ENCODE data around the gene SETD2. TPM values are rescaled to one million over a fixed set of nuclear protein-coding genes. Genes with fewer than 3 reads are reported as not detected.

SETD2 gene
- total RNA-seq, 1 experiment from 2014 or later, result 60.8 TPM

GRCh38 chr3:47003461-47004368 is 160.2 kb downstream of the SETD2 start:
- H3K27me3 Mint-ChIP-seq (ENCODE audit: low read depth), result no peaks in the 10 kb centered on the region
- TF ChIP-seq CTCF (conservative IDR thresholded peaks at IDR 0.05), result no peak
- Histone ChIP-seq H3K4ac (ENCODE audit: low read depth, low read length) (no peak overlapping the region), H3K56ac (ENCODE audit: insufficient read length, low read depth, low read length) (no peak overlapping the region), H3K23ac (ENCODE audit: insufficient read length, low read depth, low read length) (no peak overlapping the region), H3K27ac (ENCODE audit: insufficient read length, low read depth, low read length) (no peak overlapping the region), H3K23me2 (ENCODE audit: insufficient read length, low read depth, low read length, poor library complexity, severe bottlenecking) (peaks cover under 1% of the 10 kb centered on the region), H3K14ac (ENCODE audit: insufficient read depth, low read length) (no peak overlapping the region), H3K79me2 (ENCODE audit: insufficient read depth, low read length) (no peaks in the 10 kb centered on the region), H3K79me1 (ENCODE audit: insufficient read depth, low read depth, low read length, poor library complexity, severe bottlenecking) (no peaks in the 10 kb centered on the region), H4K8ac (replicated peaks; ENCODE audit: insufficient read length, low read depth, low read length) (no peak overlapping the region), H2BK120ac (ENCODE audit: low read depth, low read length, poor library complexity, severe bottlenecking) (no peak overlapping the region), H2BK15ac (ENCODE audit: low read depth, low read length) (no peak overlapping the region), H3K9me3 (ENCODE audit: control insufficient read depth, low read depth, low read length) (no peaks in the 10 kb centered on the region), H2BK12ac (ENCODE audit: insufficient read length, low read depth, low read length) (no peak overlapping the region), H3K9ac (ENCODE audit: extremely low read depth, insufficient read length, low read length) (no peak overlapping the region), H3K18ac (ENCODE audit: insufficient read length, low read depth, low read length) (no peak overlapping the region), H2BK20ac (ENCODE audit: low read depth, low read length, poor library complexity, severe bottlenecking) (no peak overlapping the region), H2AK5ac (ENCODE audit: insufficient read length, low read length) (no peak overlapping the region), H2AFZ (ENCODE audit: low read length) (no peak overlapping the region), H3K27me3 (ENCODE audit: insufficient read depth, low read length) (no peaks in the 10 kb centered on the region), H3T11ph (ENCODE audit: low read length) (no peak overlapping the region), H2BK5ac (ENCODE audit: insufficient read length, low read length) (no peak overlapping the region), H4K5ac (ENCODE audit: insufficient read length, low read depth, low read length) (no peak overlapping the region), H4K91ac (ENCODE audit: insufficient read length, low read depth, low read length) (no peak overlapping the region), H3K4me2 (ENCODE audit: insufficient read depth, insufficient read length, low read length) (no peak overlapping the region), H4K20me1 (ENCODE audit: control insufficient read depth, insufficient read depth, insufficient read length) (no peaks in the 10 kb centered on the region), H3K4me1 (ENCODE audit: insufficient read depth, low read length) (no peaks in the 10 kb centered on the region)
- H3K36me3 Mint-ChIP-seq (ENCODE audit: insufficient read depth in 1 of 3, low read depth in 3 of 3), result peaks cover 29 to 49% (median 44%) of the 10 kb centered on the region in 3 experiments
- H3K4me1 Mint-ChIP-seq, result peaks cover 3 to 7% of the 10 kb centered on the region in 2 experiments; a peak in 3 of 4 replicates
- DNase-seq, result no peak
- H3K27ac Mint-ChIP-seq, result no peak overlapping the region
- no peak overlapping the region for H3K4me3 Mint-ChIP-seq
- WGBS (ENCODE audit: extremely low coverage, insufficient read length, low lambda C conversion rate), result no CpG with 5 or more reads among the region's 27 CpGs
- H3K9me3 Mint-ChIP-seq, result no peaks in the 10 kb centered on the region; a peak in 1 of 5 replicates

All from H9 (cell line).